DOHH2 (cell line): ENCODE measurements around the gene B3GALT5.

ENCODE experiments used
- H3F3A ChIP-seq: fragments of 200-600 bp; sonication (generic), shearing (Covaris generic); 2 replicates; pipeline ENCODE4 v1.6.0; 2016; ENCODE audit warnings: antibody characterized with exemption, mild to moderate bottlenecking; ENCODE audit not compliant: control insufficient read depth, insufficient read depth
- H3K27ac ChIP-seq: fragments of 200-600 bp; sonication (generic); 2 replicates; pipeline ENCODE4 v1.5.1; 2014; ENCODE audit warnings: low read depth, mild to moderate bottlenecking, low read length, moderate library complexity
- H3K27me3 ChIP-seq: fragments of 200-600 bp; sonication (generic); 2 replicates; pipeline ENCODE4 v1.6.1; 2014; ENCODE audit warnings: mild to moderate bottlenecking, low read length, mixed read lengths; ENCODE audit not compliant: control insufficient read depth
- H3K36me3 ChIP-seq: fragments of 200-600 bp; sonication (generic); 2 replicates; pipeline ENCODE4 v1.6.1; 2014; ENCODE audit warnings: mild to moderate bottlenecking, low read length, moderate library complexity, mixed read lengths; ENCODE audit not compliant: control insufficient read depth
- H3K4me1 ChIP-seq: fragments of 200-600 bp; sonication (generic); 2 replicates; pipeline ENCODE4 v1.6.1; 2014; ENCODE audit warnings: mild to moderate bottlenecking, low read length, mixed read lengths; ENCODE audit not compliant: control insufficient read depth
- H3K4me2 ChIP-seq: fragments of 200-600 bp; sonication (generic); 2 replicates; pipeline ENCODE4 v1.6.0; 2014; ENCODE audit warnings: mild to moderate bottlenecking, low read length, moderate library complexity
- H3K4me3 ChIP-seq: fragments of 200-600 bp; sonication (generic); 2 replicates; pipeline ENCODE4 v1.5.1; 2014; ENCODE audit warnings: mild to moderate bottlenecking, low read length, mixed read lengths
- H3K79me2 ChIP-seq: fragments of 200-600 bp; sonication (generic); 2 replicates; pipeline ENCODE4 v1.6.1; 2014; ENCODE audit warnings: mild to moderate bottlenecking, low read length, mixed read lengths; ENCODE audit not compliant: control insufficient read depth
- H3K9me2 ChIP-seq: fragments of 200-600 bp; sonication (generic); replicated peaks from 2 replicates; pipeline ENCODE4 v1.6.1; 2014; ENCODE audit warnings: mild to moderate bottlenecking, low read length, mixed read lengths; ENCODE audit not compliant: control insufficient read depth
- H3K9me3 ChIP-seq: fragments of 200-600 bp; sonication (generic); 2 replicates; pipeline ENCODE4 v1.6.1; 2014; ENCODE audit warnings: antibody characterized with exemption, low read length, mixed read lengths; ENCODE audit not compliant: control insufficient read depth, insufficient read depth
- H4K20me1 ChIP-seq: fragments of 200-600 bp; sonication (generic); 2 replicates; pipeline ENCODE4 v1.6.0; 2014; ENCODE audit warnings: low read depth, mild to moderate bottlenecking, antibody characterized with exemption, low read length, moderate library complexity; ENCODE audit not compliant: control insufficient read depth, insufficient read depth
- CTCF ChIP-seq: fragments of 200-600 bp; sonication (generic); IDR thresholded peaks from one replicate; pipeline ENCODE4 v1.5.1; 2014; ENCODE audit warnings: antibody characterized with exemption, mild to moderate bottlenecking, low read depth, low read length; ENCODE audit not compliant: poor library complexity, severe bottlenecking
- EZH2phosphoT487 ChIP-seq: fragments of 200-600 bp; sonication (generic); IDR thresholded peaks from 2 replicates; pipeline ENCODE4 v1.6.1; 2017; ENCODE audit warnings: borderline replicate concordance, mild to moderate bottlenecking, antibody characterized with exemption, low read length, moderate library complexity, mixed read lengths

The B3GALT5 gene

DNA sequence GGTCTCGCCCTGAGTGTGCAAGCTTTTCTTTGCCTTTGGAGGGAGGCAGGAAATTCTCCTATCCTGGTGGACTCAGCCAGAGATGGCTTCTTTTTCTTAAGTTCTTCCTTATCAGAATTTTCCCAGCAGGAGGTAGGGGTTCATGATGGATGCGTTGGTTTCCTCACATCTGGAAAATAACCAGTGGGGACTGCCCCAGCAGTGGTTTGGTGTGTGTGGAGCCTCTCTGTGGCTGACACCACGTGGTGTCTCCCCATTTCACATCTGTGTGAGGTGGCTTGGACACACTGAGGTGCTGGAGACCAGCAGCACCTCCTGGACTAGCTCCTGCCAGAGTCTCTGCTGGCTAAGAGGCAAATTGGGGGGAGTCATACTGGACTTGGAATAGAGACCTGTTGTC, 32.6 kb downstream of the B3GALT5 start:
- no peaks in the 10 kb centered on the region for H3K79me2 ChIP-seq
- no peaks in the 10 kb centered on the region for H3K36me3 ChIP-seq
- H3K27ac ChIP-seq, result no peak overlapping the region
- no peaks in the 10 kb centered on the region for H3K4me1 ChIP-seq
- no peaks in the 10 kb centered on the region for H3K9me2 ChIP-seq
- H3K27me3 ChIP-seq, result no peaks in the 10 kb centered on the region
- no peaks in the 10 kb centered on the region for H4K20me1 ChIP-seq
- H3K4me2 ChIP-seq, result no peak overlapping the region
- no peak overlapping the region for H3K4me3 ChIP-seq
- H3K9me3 ChIP-seq, result no peaks in the 10 kb centered on the region
- H3F3A ChIP-seq, result no peaks in the 10 kb centered on the region
- TF ChIP-seq EZH2phosphoT487 (no peak), CTCF (no peak)

GRCh38 chr21:39647476-39647875, 34.7 kb downstream of the B3GALT5 start:
- no peak overlapping the region for H3K27ac ChIP-seq
- no peaks in the 10 kb centered on the region for H3F3A ChIP-seq
- no peak overlapping the region for H3K4me3 ChIP-seq
- H3K4me2 ChIP-seq, result no peak overlapping the region
- no peaks in the 10 kb centered on the region for H3K4me1 ChIP-seq
- no peaks in the 10 kb centered on the region for H4K20me1 ChIP-seq
- H3K9me3 ChIP-seq, result no peaks in the 10 kb centered on the region
- H3K9me2 ChIP-seq, result no peaks in the 10 kb centered on the region
- no peaks in the 10 kb centered on the region for H3K79me2 ChIP-seq
- no peaks in the 10 kb centered on the region for H3K36me3 ChIP-seq
- TF ChIP-seq CTCF (no peak), EZH2phosphoT487 (no peak)
- no peaks in the 10 kb centered on the region for H3K27me3 ChIP-seq

GRCh38 chr21:39648879-39649278, 36.1 kb downstream of the B3GALT5 start:
- Histone ChIP-seq H3F3A (no peaks in the 10 kb centered on the region), H3K4me1 (no peaks in the 10 kb centered on the region), H3K27me3 (no peaks in the 10 kb centered on the region), H3K4me3 (no peak overlapping the region), H3K9me2 (no peaks in the 10 kb centered on the region), H3K4me2 (no peak overlapping the region), H3K79me2 (no peaks in the 10 kb centered on the region), H3K9me3 (no peaks in the 10 kb centered on the region), H4K20me1 (no peaks in the 10 kb centered on the region), H3K27ac (no peak overlapping the region), H3K36me3 (no peaks in the 10 kb centered on the region)
- TF ChIP-seq EZH2phosphoT487, result no peak
- no peak for TF ChIP-seq CTCF

GRCh38 chr21:39649526-39649925, 36.8 kb downstream of the B3GALT5 start:
- Histone ChIP-seq H3K27ac (no peak overlapping the region), H3K4me2 (no peak overlapping the region), H3K4me3 (no peak overlapping the region), H4K20me1 (no peaks in the 10 kb centered on the region), H3K36me3 (no peaks in the 10 kb centered on the region), H3K79me2 (no peaks in the 10 kb centered on the region), H3K9me2 (no peaks in the 10 kb centered on the region), H3F3A (no peaks in the 10 kb centered on the region), H3K27me3 (no peaks in the 10 kb centered on the region), H3K9me3 (no peaks in the 10 kb centered on the region), H3K4me1 (no peaks in the 10 kb centered on the region)
- TF ChIP-seq EZH2phosphoT487 (no peak), CTCF (no peak)
